Mammary epithelial cell (primary cell): ENCODE data around the gene RASGRF2.

ENCODE experiments used
- EZH2 ChIP-seq: IDR thresholded peaks from 2 replicates; pipeline ENCODE4 v1.6.1; 2012; ENCODE audit warnings: low read length, inconsistent platforms, borderline replicate concordance
- TF ChIP-seq, protein P1 (sequence below), 2 donors: IDR thresholded peaks in 1 of 2; conservative IDR thresholded peaks in 1 of 2; 2 replicates each; pipeline ENCODE4 v1.5.1; 2011 to 2012; ENCODE audit warnings: inconsistent platforms in 2 of 2, low read length in 2 of 2, mild to moderate bottlenecking in 2 of 2, control low read depth in 1 of 2, low read depth in 1 of 2; ENCODE audit not compliant: insufficient read depth in 1 of 2; ENCODE audit errors: extremely low read depth in 1 of 2

DNA sequence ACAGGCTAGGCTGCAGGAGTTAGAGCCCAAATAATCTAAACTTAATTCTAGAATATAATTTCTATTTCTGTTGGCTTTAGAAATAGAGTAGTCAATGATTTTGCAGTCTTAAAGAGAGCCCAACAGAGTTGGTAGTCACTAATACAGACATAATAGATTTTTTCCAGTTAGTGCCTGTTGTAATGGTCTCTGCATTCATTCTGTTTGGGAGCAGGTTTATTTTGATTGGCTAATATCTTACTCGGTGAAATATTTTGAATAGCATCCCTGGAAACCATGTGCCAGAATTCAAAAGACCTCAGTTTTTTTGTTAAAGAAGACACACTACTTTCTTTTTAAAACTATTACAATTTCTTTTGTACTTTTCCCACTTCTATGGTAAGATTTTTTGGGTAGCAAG lies 107.2 kb downstream of the RASGRF2 start:
- TF ChIP-seq, protein P1, sequence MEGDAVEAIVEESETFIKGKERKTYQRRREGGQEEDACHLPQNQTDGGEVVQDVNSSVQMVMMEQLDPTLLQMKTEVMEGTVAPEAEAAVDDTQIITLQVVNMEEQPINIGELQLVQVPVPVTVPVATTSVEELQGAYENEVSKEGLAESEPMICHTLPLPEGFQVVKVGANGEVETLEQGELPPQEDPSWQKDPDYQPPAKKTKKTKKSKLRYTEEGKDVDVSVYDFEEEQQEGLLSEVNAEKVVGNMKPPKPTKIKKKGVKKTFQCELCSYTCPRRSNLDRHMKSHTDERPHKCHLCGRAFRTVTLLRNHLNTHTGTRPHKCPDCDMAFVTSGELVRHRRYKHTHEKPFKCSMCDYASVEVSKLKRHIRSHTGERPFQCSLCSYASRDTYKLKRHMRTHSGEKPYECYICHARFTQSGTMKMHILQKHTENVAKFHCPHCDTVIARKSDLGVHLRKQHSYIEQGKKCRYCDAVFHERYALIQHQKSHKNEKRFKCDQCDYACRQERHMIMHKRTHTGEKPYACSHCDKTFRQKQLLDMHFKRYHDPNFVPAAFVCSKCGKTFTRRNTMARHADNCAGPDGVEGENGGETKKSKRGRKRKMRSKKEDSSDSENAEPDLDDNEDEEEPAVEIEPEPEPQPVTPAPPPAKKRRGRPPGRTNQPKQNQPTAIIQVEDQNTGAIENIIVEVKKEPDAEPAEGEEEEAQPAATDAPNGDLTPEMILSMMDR (conservative IDR thresholded peaks at IDR 0.05 in 1 of 2, IDR thresholded peaks at IDR 0.05 in 1 of 2; ENCODE audit: extremely low read depth in 1 of 2, insufficient read depth in 1 of 2, low read depth in 1 of 2, low read length in 2 of 2), result no peak
- no peak for TF ChIP-seq EZH2
